HG02884 (cell line): Measurements from ENCODE around the gene MYBPH.

Experiments used
- ATAC-seq: cut with Tn5 transposase; IDR thresholded peaks from one replicate; pipeline ENCODE4 v1.9.1; 2021; ENCODE audit warnings: mild to moderate bottlenecking, moderate library complexity; ENCODE audit not compliant: unreplicated experiment

The MYBPH gene

DNA sequence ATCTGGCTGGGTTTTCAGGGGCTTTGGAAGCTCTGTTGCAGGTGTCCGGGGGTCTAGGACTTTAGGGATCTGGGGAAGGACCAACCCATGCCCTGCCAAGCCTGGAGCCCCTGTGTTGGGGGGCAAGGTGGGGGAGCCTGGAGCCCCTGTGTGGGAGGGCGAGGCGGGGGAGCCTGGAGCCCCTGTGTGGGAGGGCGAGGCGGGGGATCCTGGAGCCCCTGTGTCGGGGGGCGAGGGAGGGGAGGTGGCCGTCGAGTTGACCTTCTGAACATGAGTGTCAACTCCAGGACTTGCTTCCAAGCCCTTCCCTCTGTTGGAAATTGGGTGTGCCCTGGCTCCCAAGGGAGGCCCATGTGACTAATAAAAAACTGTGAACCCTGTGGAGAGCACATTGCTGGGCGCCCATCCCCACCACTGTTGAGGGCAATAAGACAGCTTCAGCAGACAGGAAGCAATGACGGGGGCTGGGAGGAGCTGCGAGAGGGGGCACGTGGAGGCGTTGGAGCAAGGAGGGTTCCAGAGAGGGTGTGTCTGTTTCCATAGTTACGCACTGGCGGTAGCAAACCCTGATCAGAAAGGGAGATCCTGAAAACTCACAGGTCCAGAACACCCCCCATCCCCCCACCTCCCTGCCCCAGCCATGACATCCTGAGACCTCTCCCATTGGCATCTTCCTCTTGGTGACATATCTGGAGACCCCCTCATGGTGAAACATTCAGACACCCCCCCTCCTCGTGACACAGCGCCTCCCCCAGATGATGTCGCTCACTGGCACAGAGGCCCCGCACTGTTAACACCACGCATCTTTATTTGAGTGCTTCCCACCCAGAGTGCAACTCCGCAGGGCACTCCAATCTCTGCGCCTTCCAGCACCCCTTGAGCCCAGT, 8.4 kb downstream of the MYBPH start:
- ATAC-seq, result no peak

DNA sequence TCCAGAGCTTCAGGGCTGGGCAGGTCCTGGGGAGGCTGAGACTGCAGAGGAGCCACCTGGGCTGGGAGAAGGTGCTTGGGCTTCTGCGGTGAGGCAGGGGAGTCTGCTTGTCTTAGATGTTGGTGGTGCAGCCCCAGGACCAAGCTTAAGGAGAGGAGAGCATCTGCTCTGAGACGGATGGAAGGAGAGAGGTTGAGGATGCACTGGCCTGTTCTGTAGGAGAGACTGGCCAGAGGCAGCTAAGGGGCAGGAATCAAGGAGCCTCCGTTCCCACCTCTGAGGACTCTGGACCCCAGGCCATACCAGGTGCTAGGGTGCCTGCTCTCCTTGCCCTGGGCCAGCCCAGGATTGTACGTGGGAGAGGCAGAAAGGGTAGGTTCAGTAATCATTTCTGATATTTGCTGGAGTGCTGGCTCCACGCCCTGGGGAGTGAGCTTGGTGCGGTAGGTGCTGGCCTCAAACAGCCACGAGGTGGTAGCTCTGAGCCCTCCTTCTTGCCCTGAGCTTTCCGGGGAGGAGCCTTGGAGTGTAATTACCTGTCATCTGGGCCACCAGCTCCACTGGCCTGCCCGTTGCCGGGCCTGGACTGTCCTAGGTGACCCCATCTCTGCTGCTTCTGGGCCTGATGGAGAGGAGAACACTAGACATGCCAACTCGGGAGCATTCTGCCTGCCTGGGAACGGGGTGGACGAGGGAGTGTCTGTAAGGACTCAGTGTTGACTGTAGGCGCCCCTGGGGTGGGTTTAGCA, 9.3 kb downstream of the MYBPH start:
- no peak for ATAC-seq

DNA sequence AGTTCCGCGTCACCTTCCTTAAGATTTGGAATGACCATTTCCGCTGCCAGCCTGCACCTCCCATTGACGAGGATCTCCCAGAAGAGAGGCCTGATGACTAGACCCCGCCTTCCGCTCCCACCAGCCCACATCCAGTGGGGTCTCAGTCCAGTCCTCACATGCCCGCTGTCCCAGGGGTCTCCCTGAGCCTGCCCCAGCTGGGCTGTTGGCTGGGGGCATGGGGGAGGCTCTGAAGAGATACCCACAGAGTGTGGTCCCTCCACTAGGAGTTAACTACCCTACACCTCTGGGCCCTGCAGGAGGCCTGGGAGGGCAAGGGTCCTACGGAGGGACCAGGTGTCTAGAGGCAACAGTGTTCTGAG, 9.8 kb downstream of the MYBPH start:
- ATAC-seq, result no peak

DNA sequence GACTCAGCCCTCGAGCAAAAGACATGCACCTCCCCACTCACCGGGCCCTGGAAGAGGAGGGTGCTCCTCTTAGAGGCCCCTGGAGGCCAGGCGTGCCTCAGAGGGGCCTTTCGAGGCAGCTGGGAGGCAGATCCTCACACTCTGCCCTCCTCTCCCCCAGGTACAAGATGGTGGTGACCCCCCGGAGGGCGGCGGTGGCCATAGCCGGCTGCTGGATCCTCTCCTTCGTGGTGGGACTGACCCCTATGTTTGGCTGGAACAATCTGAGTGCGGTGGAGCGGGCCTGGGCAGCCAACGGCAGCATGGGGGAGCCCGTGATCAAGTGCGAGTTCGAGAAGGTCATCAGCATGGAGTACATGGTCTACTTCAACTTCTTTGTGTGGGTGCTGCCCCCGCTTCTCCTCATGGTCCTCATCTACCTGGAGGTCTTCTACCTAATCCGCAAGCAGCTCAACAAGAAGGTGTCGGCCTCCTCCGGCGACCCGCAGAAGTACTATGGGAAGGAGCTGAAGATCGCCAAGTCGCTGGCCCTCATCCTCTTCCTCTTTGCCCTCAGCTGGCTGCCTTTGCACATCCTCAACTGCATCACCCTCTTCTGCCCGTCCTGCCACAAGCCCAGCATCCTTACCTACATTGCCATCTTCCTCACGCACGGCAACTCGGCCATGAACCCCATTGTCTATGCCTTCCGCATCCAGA, 10.4 kb downstream of the MYBPH start:
- ATAC-seq, result no peak

DNA sequence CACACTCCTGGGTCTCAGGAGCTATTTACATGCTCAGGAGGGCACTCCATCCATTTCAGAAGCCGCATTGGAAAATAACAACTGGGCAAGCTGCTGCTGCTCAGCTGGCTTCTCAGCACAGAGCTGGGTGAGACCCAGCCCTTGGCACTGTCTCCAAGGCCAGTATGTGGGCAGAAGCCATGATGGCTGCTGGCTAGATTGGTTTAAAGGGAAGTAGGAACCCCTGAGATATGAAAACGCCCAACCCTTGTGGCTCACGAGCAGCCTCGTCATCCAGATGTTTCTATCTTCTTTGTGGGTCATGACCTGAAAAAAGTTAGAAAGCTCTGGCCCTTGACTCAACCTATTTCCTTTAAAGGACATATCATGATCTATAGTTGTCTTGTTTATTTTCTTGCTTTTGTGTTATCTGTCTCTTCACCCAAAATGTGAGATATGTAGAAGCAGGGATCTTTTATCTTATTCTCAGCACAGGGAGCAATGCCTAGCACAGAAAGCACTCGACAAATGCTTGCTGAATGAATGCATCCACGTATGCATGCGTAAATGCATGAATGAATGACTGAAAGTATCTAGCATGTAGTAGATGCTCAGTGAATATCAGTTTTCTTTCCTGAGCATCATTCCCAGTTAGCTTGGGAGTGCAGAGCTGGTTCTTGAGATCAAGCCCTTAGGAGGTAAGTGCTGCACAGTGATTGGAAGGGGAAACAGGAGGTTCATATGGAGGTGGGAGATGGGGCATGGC, 11.6 kb downstream of the MYBPH start:
- ATAC-seq, result no peak

DNA sequence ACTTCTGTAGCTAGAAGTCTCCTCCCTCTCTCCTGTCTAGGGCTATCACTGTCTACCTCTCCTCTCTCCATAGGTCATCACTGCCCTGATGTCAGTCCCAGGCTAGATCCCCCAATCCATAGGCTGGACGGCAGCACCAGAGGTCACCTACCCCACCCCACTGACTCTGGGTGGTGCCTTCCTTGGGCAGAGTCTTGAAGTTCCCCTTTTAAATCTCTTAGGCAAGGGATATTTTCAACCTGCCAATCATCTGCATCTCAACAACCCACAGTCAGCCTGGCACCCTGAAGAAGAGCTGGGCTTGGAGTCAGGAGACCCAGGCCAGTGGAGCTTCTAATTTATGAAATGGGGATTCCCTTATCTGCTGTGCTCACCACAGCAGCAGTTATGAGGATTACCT, 13.2 kb downstream of the MYBPH start:
- no peak for ATAC-seq

DNA sequence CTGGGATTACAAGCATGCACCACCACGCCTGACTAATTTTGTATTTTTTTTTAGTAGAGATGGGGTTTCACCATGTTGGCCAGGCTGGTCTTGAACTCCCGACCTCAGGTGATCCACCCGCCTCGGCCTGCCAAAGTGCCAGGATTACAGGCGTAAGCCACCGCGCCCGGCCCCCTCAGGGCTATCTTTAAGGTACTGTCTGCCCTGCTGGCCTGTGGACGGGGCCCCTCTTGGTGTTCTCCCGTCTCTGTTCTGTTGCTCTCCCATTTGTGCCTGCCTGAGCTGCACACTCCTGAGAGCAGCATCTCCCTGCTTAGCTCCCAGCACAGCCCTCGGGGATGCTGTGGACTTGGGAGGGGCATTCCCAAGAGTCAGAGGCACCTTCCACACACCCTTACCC, 13.9 kb downstream of the MYBPH start:
- no peak for ATAC-seq

DNA sequence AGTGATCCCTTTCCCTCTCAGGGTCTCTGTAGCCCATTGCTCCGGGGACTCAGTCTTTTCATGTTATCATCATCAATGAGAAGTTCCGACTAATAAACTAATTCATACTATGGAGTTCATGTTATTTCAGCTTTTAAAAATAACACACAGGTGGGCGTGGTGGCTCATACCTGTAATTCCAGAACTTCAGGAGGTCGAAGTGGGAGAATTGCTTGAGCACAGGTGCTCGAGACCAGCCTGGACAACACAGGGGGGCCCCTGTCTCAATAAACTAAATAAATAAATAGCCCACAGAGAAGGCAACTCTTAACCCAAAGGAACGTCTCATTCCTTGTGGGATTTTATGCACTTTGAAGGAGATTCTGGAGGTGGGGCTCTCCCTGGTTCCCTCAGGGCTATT, 14.5 kb downstream of the MYBPH start:
- no peak for ATAC-seq

DNA sequence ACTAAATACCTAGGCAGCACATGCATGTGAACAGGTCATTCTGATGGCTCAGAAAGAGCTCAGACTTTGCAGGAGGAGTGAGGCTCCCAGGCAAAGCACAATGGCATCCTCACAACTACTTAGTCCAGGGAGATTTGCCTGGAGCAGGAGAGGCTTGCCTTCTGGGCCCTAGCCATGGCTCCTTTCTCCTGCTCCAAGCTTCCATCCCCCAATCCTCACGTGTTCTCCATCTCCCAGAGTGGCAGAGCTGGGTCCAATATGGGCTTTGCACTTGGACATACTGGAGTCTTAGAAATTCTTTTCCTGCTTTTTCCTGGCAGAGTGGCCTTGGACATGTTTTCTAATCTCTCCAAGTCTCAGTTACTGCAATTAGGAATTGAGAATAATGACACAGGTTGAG, 15.8 kb downstream of the MYBPH start:
- ATAC-seq, result no peak

DNA sequence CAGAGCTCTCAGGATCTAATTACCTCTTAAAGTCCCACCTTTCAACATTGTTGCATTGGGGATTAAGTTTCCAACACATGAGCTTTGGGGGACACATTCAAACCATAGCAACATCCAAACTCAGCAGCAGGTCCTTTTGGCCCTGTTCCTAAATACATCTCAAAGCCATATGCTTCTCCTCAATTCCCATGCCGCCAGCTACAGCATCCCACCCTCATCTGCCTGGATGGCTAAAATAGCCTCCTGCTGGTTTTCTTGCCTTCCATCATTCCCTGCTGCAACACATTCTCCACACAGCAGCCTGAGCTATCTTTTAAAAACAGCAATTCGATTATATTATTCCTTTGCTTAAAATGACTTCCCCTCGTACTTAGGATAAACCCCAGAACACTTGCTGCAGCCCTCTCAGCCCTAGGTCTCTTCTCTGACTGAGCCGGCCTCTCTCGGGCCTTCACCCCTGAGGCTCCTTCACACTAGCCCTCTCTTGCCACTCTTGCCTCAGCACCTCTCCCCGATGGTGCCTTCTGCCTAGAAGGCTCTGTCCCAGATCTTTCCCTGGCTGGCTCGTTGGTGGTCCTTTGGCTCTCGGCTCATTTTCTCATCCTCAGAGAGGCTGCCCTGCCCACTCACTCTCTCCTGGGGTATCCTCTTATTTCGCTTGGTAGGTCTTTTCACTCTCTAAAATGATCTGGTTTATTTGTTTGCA, 16.5 kb downstream of the MYBPH start:
- ATAC-seq, result no peak

DNA sequence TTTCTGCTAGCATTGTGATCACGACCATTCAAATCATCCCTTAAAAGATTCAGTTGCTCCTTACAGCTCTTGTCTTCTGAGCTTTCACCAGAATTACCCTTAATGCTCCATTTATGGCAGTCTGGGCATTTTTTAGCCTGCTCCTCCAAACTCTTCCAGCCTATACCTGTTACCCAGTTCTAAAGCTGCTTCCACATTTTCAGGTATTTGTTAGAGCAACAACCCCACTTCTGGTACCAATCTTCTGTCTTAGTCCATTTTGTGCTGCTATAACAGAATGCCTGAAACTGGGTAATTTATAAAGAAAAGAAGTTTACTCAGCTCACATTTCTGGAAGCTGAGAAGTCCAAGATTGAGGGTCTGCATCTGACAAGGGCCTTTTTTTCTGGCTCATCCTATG, 17.2 kb downstream of the MYBPH start:
- no peak for ATAC-seq

DNA sequence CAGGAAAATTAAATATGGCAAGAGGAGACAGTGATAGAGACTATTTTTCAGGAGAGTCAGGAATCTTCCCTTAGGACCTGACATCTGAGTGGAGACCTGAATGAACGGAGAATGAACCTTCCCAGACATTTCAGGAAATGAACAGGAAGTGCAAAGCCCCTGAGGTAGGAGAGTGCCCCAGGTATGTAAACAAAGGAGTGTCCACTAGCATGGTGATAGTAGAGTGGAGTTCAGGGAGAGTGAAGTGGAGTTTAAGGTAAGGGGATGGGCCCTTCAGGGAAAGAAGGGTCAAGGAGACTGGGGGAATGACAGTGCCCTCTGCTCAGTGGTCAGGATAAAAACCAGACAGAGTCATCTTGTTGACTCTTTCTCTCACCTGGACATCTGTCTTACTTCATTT, 19.3 kb downstream of the MYBPH start:
- ATAC-seq, result no peak

DNA sequence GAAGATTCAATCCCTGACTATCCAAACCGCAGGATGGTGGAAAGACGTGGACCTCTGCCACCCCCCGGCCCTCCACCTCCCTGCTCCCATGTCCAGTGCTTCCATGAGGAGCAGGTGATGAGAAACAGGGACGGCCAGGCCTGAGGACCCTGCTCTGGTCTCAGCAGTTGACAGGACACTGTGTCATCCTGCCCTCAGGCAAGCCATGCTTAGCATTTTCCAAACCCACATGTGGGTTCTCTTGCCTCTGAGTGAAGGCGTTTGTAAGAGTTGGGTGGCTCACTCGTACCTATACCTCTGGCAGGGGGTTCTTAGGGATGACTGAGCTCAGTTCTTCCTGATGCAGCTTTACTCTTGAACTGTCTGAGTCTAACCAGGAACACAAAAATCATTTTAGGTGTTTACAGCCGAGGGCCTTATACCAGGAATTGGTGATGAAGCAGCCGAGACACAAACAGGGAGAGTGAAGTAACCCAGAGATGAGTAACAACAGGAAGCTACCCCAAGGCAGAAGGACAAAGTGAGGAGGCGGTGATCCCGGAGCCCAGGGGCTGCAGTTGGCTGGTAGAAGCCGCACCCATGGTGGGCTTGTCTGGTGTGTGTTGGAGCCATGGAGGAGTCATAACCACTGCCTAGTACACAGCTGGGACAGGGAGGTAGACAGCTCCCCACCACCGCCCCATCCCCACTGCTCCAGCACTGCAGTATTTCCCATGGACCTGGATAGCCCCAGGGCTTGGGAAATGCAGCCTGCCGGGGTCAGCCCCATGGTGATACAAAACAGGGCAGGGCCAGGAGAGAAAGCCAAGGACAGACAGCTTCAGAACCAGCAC, 21.4 kb downstream of the MYBPH start:
- no peak for ATAC-seq

DNA sequence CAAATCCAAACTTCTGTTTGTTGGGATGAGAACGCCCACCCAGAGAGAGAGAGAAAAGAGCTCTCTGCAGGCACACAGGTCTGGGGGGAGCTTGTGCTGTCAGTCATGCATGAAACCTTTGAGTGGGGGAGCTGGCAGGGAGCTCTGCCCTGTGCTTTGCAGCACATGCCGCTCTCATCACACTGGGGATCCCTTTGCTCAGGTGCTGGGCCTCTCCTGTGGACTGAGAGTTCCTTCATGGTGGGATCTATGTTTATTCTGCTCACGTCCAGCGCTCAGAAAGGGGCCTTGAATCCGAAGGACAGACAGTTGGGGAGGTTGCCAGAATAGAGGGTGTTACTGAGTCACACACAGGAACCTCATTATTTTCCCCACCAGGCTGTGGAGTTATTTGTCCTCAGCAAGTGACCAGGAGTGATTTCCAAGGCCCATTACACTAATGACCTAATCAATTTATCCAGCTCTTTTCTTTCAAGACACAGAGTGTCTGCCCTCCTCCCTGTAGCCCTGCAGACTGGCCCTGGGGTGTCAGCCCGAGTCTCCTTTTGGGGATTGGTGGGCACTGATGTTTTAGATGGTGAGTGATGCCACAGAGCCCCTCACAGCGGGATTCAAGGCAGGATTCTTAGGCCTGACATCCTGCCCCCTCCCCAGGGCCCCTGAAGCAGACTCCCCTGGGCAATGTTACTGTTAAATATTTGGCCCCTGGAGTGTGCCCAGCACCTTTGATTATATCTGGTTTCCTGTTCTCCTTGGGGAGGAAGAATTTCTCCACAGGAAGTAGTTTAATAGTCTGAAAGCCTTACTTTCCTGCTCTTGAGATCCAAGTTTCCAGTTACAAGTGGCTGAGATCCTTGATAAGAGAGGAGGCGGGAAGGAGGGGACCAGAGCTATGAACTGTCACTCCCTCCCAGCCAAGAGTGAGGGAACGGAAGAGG, 22.3 kb downstream of the MYBPH start:
- no peak for ATAC-seq

DNA sequence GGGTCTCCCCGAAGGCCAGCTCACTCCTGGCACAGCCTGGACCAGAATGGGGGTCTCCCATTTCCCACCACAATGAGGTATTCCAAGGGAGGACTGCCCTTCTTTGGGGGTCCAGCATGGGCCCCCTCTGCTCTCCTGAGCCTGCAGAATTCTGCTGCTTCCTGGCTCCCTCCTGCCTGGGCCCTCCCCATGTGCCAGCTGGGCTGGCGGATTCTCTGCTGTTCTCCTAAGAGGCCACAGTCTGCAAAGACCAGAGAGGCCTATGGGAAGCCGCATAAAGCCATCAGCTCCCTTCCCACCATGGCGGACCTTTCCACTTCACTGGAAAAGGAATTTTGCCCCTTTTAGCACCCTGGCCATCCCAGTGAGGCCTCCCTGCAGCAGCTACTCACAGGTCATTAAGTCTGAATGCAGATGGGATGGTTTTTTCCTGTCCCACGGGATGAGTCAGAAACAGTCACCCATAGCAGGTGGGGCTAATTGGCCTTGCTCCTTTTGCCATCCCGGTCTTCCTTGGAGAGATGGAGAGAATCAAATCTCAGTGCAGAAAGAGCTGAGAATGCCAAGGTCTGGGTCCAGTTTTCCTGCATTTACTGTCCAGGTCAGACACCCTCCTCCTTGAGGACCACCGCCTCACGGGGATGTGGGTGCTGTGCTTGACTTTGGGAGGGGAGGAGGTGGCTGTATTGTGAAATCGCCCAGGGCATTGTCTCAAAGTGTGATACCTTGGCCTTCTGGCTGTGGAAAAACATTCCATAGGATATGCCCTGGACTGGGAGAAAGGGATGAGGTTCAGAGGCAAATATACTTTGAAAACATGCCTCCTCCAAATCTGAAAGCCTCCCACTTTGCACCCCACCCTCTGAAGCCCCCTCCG, 23.2 kb downstream of the MYBPH start:
- ATAC-seq, result no peak

DNA sequence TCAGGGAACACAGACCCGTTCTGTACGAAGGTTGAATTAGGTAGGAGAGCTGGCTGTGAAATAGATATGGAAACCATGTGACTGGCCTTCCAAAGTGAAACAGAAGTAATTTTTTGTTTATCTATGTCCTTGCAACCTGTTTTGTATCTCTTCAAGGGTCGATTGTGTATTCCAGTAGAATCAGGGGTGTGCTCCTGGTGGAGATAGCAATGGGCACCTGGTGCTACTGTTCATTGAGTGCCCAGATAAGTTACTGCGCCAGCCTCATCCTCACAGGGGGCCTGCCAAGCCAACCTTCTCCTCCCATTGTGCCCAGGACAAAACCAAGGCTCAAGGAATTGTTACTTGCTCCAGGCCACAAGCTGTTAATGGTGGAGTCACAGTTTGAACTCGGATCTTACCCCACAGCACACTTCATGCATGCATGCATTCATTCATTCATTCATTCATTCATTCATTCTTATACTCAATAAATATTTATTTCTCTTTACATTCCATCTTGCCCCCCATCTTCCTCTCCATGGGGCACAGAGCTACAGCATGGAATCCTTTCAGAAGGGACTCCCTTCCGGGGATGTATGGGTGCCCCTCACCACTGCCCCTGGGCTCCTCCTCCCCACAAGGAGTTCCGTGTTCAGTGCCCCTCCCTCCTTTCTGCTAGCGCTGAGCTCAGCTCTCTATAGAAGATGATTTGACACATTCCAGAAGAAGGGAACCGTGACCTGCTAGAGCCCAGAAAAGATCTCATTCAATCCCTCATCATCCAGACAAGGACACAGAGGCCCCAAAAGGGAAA, 24.1 kb downstream of the MYBPH start:
- no peak for ATAC-seq
